GM21528 (cell line): ENCODE results near the gene MEG3.

Experiments
- ATAC-seq: cut with Tn5 transposase; IDR thresholded peaks from one replicate; pipeline ENCODE4 v1.9.1; 2021; ENCODE audit warnings: mild to moderate bottlenecking, moderate library complexity; ENCODE audit not compliant: unreplicated experiment, low FRiP score

Gene MEG3

GRCh38 chr14:100891501-100892445, 65.9 kb downstream of the MEG3 start:
- no peak for ATAC-seq

GRCh38 chr14:100892496-100893227, 66.7 kb downstream of the MEG3 start:
- ATAC-seq = no peak

- ATAC-seq = no peak
Observed at GRCh38 chr14:100893228-100893601, 67.3 kb downstream of the MEG3 start.

- ATAC-seq = no peak
Observed at GRCh38 chr14:100893760-100894159, 67.8 kb downstream of the MEG3 start.

GRCh38 chr14:100894416-100894815, 68.5 kb downstream of the MEG3 start:
- no peak for ATAC-seq

GRCh38 chr14:100895411-100895810, 69.5 kb downstream of the MEG3 start:
- no peak for ATAC-seq

- no peak for ATAC-seq
Observed at GRCh38 chr14:100896369-100897060, 70.6 kb downstream of the MEG3 start.

GRCh38 chr14:100898465-100898864, 72.5 kb downstream of the MEG3 start:
- ATAC-seq = no peak

- no peak for ATAC-seq
Observed at GRCh38 chr14:100898935-100899883, 73.3 kb downstream of the MEG3 start.

- no peak for ATAC-seq
Observed at GRCh38 chr14:100899884-100900771, 74.2 kb downstream of the MEG3 start.

- ATAC-seq = no peak
Observed at GRCh38 chr14:100900837-100901390, 75.0 kb downstream of the MEG3 start.

- ATAC-seq = no peak
Observed at GRCh38 chr14:100901391-100902183, 75.7 kb downstream of the MEG3 start.

GRCh38 chr14:100902295-100903133, 76.6 kb downstream of the MEG3 start:
- ATAC-seq = no peak

- no peak for ATAC-seq
Observed at GRCh38 chr14:100903134-100903468, 77.2 kb downstream of the MEG3 start.

GRCh38 chr14:100903672-100904185, 77.8 kb downstream of the MEG3 start, which contains the start of gene RTL1:
RTL1 (minus strand) TSS chr14:100903722; CDS start chr14:100884788, 18,934 bp downstream.
- ATAC-seq = no peak

- no peak for ATAC-seq
Observed at GRCh38 chr14:100904307-100905087, 78.6 kb downstream of the MEG3 start.
